ENCODE measurements around the gene SYTL1.
A peak's percentile ranks its signal among the peaks of the same experiment; 100 is the strongest.

Gene SYTL1

DNA sequence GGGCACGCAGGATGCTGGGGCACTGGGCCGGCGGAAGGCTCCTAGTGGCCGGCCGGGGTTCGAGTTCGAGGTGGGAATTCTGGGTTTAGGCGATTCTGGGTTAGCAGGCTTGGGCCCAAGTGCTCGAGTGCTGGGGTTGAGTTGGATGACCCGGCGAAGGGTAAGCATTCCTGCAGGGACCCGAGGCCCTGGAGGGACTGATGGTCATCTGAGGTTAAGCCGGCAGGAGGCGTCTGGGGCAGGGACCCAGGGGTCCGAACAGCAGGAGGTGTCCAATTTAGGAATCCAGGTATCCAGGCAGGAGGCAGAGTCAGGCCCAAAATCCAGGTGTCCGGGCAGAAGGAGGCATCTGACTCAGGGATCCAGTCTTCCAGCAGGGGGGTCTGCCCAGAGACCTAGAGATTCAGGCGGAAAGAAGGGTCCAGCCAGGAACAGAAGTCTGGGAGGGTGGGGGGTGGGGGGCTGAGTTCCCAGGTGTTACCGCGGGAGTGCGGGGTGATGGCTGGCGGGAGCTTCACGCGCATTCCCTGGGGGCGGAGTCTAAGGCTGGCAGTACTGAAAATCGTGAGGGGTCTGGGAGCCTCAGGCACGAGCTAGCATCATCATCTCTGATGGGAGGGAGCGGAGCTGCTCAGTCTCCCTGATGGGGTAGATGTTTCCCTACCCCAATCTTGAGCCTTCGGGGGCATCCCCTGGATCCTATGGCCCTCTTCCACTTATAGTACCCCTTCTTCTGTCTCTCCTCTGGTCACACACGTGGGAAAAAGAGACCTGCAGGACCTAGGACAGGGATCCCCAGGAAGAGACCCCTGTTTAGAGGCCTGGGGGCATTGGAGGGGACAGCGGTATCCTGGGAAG lies 51.2 kb downstream of the SYTL1 start:
- Histone ChIP-seq H3K4me3 (ENCODE audit: low read length) (peak overlapping the region; percentile 53), H3K27me3 (ENCODE audit: control insufficient read depth, insufficient read depth, low read length) (no peaks in the 10 kb centered on the region), H3K27ac (ENCODE audit: low read depth, low read length) (no peak overlapping the region), H3K9ac (ENCODE audit: low read length) (no peak overlapping the region), H3K4me1 (ENCODE audit: control insufficient read depth, insufficient read depth, low read length) (peaks cover 8% of the 10 kb centered on the region), H3K36me3 (ENCODE audit: control insufficient read depth, insufficient read depth, low read length) (no peaks in the 10 kb centered on the region)

DNA sequence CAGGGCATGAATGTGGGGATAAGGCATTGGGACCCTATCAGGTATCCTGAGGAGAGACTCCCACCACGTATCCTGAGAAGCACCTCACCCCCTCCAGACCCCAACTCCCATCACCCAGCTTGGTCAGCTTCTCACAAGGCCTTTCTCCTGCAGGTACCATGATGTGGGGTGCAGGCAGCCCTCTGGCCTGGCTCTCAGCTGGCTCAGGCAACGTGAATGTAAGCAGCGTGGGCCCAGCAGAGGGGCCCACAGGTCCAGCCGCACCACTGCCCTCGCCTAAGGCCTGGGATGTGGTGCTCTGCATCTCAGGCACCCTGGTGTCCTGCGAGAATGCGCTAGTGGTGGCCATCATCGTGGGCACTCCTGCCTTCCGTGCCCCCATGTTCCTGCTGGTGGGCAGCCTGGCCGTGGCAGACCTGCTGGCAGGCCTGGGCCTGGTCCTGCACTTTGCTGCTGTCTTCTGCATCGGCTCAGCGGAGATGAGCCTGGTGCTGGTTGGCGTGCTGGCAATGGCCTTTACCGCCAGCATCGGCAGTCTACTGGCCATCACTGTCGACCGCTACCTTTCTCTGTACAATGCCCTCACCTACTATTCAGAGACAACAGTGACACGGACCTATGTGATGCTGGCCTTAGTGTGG lies 51.9 kb downstream of the SYTL1 start:
- Histone ChIP-seq H3K27me3 (ENCODE audit: control insufficient read depth, insufficient read depth, low read length) (no peaks in the 10 kb centered on the region), H3K4me1 (ENCODE audit: control insufficient read depth, insufficient read depth, low read length) (peaks cover 8% of the 10 kb centered on the region), H3K27ac (ENCODE audit: low read depth, low read length) (no peak overlapping the region), H3K36me3 (ENCODE audit: control insufficient read depth, insufficient read depth, low read length) (no peaks in the 10 kb centered on the region), H3K4me3 (ENCODE audit: low read length) (no peak overlapping the region), H3K9ac (ENCODE audit: low read length) (no peak overlapping the region)

DNA sequence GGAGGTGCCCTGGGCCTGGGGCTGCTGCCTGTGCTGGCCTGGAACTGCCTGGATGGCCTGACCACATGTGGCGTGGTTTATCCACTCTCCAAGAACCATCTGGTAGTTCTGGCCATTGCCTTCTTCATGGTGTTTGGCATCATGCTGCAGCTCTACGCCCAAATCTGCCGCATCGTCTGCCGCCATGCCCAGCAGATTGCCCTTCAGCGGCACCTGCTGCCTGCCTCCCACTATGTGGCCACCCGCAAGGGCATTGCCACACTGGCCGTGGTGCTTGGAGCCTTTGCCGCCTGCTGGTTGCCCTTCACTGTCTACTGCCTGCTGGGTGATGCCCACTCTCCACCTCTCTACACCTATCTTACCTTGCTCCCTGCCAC lies 52.4 kb downstream of the SYTL1 start:
- no peaks in the 10 kb centered on the region for H3K36me3 ChIP-seq (ENCODE audit: control insufficient read depth, insufficient read depth, low read length)
- H3K4me3 ChIP-seq (ENCODE audit: low read length) = no peak overlapping the region
- no peaks in the 10 kb centered on the region for H3K27me3 ChIP-seq (ENCODE audit: control insufficient read depth, insufficient read depth, low read length)
- H3K4me1 ChIP-seq (ENCODE audit: control insufficient read depth, insufficient read depth, low read length) = peaks cover 9% of the 10 kb centered on the region
- H3K27ac ChIP-seq (ENCODE audit: low read depth, low read length) = no peak overlapping the region
- no peak overlapping the region for H3K9ac ChIP-seq (ENCODE audit: low read length)

DNA sequence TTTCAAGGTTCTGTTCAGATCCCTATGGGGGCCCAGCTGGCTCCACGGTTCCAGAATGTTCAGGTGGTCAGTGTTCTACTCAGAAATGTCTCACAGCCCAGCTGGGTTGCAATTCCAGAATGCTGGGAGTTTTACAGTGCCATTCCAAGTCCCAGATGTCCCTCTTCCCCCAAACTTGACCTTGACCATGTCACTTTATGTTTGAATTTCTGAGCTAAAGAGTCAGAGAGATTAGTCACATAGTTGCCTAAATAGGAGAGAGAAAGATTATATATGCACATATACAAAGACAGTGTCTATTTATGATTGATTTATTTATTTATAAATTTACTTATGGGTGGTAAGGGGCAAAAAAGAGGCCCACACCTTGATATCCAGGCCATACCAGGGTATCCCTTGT lies 53.1 kb downstream of the SYTL1 start:
- H3K4me1 ChIP-seq (ENCODE audit: control insufficient read depth, insufficient read depth, low read length) = peaks cover 10% of the 10 kb centered on the region
- no peak overlapping the region for H3K9ac ChIP-seq (ENCODE audit: low read length)
- no peaks in the 10 kb centered on the region for H3K36me3 ChIP-seq (ENCODE audit: control insufficient read depth, insufficient read depth, low read length)
- H3K27me3 ChIP-seq (ENCODE audit: control insufficient read depth, insufficient read depth, low read length) = no peaks in the 10 kb centered on the region
- H3K27ac ChIP-seq (ENCODE audit: low read depth, low read length) = no peak overlapping the region
- no peak overlapping the region for H3K4me3 ChIP-seq (ENCODE audit: low read length)

DNA sequence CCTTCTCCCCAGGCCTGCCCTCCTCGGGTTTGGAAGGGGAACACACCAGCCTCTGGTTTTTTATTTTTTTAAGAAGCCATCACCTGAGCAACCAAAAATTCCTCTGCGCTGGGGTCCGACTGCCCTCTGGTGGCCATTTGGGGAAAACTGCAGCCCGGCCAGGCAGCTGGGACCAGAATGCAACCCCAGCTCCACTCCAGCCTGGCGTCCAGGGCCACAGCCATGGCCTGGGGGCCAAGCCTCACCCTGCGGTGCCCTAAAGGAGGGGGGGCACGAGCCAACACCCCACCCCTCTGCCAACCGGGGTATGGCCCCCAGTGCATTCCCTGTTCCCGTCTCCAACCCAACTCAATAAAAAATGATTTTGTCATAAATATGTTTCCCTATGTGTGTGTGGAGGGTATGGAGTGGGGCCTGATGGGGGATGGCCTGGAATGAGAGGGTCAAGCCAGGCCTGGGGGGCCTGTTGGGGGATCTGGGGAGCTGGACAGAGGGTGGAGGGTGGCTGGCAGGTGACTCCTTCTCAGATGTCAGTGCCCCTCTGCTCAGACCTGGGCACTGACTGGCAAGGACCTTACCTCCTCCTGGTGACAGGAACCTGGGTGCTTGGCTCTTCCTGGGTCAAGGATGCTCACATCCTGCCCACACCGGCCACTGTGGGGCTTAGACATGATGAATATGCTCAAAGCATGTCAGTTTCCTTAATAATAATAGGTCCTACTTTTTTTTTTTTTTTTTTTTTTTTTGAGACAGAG lies 53.8 kb downstream of the SYTL1 start:
- H3K9ac ChIP-seq (ENCODE audit: low read length) = no peak overlapping the region
- no peaks in the 10 kb centered on the region for H3K36me3 ChIP-seq (ENCODE audit: control insufficient read depth, insufficient read depth, low read length)
- no peak overlapping the region for H3K27ac ChIP-seq (ENCODE audit: low read depth, low read length)
- H3K4me3 ChIP-seq (ENCODE audit: low read length) = no peak overlapping the region
- H3K27me3 ChIP-seq (ENCODE audit: control insufficient read depth, insufficient read depth, low read length) = no peaks in the 10 kb centered on the region
- H3K4me1 ChIP-seq (ENCODE audit: control insufficient read depth, insufficient read depth, low read length) = peaks cover 10% of the 10 kb centered on the region

DNA sequence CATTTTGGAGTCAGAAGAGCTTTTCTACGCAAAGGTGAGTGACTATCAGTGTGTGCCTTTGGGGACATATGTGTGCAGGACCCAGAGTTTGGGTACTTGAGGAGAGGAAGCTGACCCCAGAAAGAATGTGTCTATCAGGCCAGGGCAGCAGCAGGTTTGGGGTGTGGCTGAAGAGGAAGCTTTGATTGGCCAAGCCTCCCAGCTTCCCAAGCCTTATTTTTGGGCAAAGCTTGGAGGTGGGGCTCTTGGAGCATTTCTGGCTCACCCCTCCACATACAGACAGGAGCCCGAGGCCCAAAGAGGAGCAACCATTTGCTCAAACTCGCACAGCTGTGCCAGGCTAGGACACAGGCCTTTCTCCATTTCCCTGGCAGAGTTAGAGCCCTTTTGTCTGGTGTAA lies 55.3 kb downstream of the SYTL1 start:
- Histone ChIP-seq H3K36me3 (ENCODE audit: control insufficient read depth, insufficient read depth, low read length) (no peaks in the 10 kb centered on the region), H3K9ac (ENCODE audit: low read length) (no peak overlapping the region), H3K27ac (ENCODE audit: low read depth, low read length) (no peak overlapping the region), H3K4me3 (ENCODE audit: low read length) (no peak overlapping the region), H3K27me3 (ENCODE audit: control insufficient read depth, insufficient read depth, low read length) (no peaks in the 10 kb centered on the region), H3K4me1 (ENCODE audit: control insufficient read depth, insufficient read depth, low read length) (peaks cover 3% of the 10 kb centered on the region)

DNA sequence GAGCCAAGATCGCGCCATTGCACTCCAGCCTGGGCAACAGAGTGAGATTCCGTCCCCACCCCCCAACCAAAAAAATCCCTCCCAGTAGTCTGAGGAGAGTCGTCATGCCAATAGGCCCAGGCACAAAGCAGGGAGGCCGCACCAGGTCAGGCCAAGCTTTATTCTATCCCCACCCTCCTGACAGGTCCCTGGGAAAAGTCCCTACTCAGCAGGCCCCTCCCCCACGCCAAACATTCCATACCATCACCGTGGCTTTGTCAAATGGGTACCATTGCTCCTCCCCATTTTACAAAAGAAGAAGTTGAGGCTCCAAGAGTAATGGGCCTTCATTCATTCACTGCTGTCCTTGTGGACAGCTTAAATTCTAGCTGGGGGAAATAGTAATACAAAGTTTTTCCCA lies 55.9 kb downstream of the SYTL1 start:
- Histone ChIP-seq H3K36me3 (ENCODE audit: control insufficient read depth, insufficient read depth, low read length) (no peaks in the 10 kb centered on the region), H3K9ac (ENCODE audit: low read length) (no peak overlapping the region), H3K4me1 (ENCODE audit: control insufficient read depth, insufficient read depth, low read length) (peaks cover 9% of the 10 kb centered on the region), H3K27me3 (ENCODE audit: control insufficient read depth, insufficient read depth, low read length) (no peaks in the 10 kb centered on the region), H3K4me3 (ENCODE audit: low read length) (no peak overlapping the region), H3K27ac (ENCODE audit: low read depth, low read length) (no peak overlapping the region)

DNA sequence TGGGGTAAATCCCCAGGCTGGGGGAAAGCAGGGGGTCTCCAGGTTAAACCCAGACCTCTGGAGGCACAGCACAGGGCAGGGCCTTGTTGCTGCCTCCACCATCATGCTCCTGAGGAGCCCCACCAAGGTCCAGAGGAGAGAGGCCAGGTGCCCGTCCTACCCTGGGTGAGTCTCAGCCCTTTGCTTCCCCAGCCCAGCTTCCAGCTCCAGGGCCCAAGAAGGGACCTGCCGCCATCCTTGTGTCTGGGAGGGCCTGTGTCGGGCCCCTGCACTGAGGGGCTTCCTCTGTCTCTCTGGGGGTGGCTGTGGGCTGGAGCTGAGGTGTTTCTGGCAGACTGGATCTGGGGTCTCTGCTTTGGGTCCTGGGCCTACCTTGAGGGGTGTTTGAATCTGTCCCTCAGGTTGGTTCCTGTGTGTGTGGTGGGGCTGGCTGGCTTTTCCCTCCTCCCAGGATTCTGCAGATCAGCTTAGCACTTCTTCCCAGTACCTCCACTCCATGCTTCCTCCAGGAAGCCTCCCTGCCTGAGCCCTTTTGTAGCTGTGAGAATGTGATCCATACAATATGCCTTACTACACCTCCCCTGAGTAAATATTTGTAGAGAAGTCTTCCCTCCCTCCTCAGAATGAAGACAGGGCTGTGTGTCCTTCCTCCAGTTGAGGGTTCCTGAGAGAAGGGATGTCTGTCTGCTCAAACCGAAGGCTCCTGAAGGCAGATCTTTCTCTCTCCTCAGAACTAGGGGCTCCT lies 56.8 kb downstream of the SYTL1 start:
- Histone ChIP-seq H3K9ac (ENCODE audit: low read length) (no peak overlapping the region), H3K4me3 (ENCODE audit: low read length) (no peak overlapping the region), H3K27me3 (ENCODE audit: control insufficient read depth, insufficient read depth, low read length) (no peaks in the 10 kb centered on the region), H3K27ac (ENCODE audit: low read depth, low read length) (no peak overlapping the region), H3K36me3 (ENCODE audit: control insufficient read depth, insufficient read depth, low read length) (no peaks in the 10 kb centered on the region), H3K4me1 (ENCODE audit: control insufficient read depth, insufficient read depth, low read length) (peaks cover 17% of the 10 kb centered on the region)

DNA sequence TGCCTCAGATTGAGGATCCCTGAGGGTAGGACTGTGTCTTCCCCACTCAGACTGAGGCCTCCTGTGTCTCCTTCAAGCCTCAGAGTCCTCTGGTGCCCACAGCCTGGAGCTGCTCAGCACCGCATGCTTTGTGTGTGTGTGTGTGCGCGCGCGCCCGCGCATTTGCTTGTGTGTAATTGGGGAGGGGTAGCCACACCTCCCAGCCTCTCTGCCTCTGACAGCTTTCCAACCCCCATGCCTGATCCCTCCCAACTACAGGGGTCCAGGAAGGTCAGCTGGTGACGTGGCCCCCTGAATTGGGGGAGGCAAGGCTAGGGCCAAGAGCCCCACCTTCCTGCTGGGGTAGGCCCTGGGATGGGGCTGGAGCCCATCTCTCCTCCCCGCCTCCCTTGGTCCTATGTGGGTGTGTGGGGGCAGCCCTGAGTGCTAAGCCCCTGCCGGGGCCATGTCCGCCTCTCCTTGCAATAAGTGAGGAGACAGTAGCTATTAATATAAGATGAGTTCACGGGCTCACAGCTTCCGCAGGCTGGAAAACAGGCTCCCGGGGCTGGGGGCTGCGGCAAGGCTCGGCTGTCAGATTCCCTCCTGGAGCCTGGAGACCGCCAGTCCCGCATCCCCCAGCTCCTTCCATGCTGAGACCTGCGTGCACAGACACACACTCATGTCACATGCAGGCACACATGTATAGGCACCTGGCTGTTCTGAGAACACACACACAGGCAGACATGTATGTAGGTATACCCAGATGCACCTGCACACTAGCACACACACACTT lies 57.6 kb downstream of the SYTL1 start:
- no peaks in the 10 kb centered on the region for H3K27me3 ChIP-seq (ENCODE audit: control insufficient read depth, insufficient read depth, low read length)
- H3K36me3 ChIP-seq (ENCODE audit: control insufficient read depth, insufficient read depth, low read length) = no peaks in the 10 kb centered on the region
- H3K9ac ChIP-seq (ENCODE audit: low read length) = no peak overlapping the region
- peaks cover 22% of the 10 kb centered on the region for H3K4me1 ChIP-seq (ENCODE audit: control insufficient read depth, insufficient read depth, low read length)
- no peak overlapping the region for H3K27ac ChIP-seq (ENCODE audit: low read depth, low read length)
- H3K4me3 ChIP-seq (ENCODE audit: low read length) = no peak overlapping the region

DNA sequence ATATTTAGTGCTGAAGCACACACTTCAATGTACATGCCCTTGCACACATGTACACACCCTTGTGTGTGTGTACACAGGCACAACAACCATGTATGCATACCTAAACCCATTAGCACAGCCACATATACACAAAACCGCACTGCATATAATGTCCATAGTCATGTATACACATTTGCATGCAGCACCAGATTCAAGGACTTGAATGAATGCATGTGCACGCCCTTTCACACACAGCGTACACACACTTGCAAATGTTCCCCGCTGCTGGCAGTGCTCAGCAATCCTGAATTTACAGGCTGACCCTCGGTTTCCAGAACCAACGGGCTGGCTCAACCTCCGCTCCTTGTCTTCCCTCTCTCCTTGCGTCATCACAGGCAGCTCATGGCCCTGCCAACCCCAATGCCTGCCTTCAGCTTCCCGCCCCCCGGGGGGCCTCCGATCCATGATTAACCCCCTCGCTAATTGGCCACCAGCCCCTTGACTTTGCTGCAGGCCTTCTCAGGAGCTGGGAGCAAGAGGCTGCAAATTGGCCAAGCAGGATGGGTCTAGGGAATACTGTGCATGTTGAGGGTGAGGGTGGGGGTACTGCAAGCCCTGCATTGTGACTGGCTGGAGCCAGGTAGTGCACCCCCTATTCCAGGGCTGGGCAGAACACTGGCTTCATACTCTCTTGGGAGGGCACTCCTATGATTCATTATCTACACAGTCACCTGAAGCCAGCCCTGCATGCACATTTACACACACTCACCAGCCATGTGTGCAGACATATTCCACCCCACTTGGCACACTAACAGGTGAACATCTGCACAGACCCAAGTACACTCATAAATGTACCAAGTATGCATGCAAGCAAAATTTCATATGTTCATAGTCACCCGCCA lies 58.5 kb downstream of the SYTL1 start:
- H3K4me3 ChIP-seq (ENCODE audit: low read length) = no peak overlapping the region
- H3K9ac ChIP-seq (ENCODE audit: low read length) = no peak overlapping the region
- no peaks in the 10 kb centered on the region for H3K36me3 ChIP-seq (ENCODE audit: control insufficient read depth, insufficient read depth, low read length)
- no peak overlapping the region for H3K27ac ChIP-seq (ENCODE audit: low read depth, low read length)
- H3K4me1 ChIP-seq (ENCODE audit: control insufficient read depth, insufficient read depth, low read length) = peaks cover 29% of the 10 kb centered on the region
- no peaks in the 10 kb centered on the region for H3K27me3 ChIP-seq (ENCODE audit: control insufficient read depth, insufficient read depth, low read length)

DNA sequence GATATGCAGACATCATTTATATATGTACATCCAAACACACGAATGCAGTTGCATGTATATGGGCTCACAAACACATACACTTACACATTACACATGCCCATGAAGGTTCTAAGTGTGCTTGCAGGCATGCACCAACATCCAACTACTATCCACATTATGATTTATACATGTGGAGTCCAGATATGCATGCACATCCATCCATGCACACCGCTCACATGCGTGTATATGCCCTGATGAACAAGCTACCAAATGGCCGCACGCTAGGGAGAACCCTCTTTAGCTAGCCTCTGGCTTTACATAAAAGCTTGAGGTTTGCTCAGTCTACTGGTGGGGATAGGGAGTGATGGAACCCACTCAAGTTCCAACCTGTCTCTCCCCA lies 59.1 kb downstream of the SYTL1 start:
- Histone ChIP-seq H3K4me1 (ENCODE audit: control insufficient read depth, insufficient read depth, low read length) (peaks cover 29% of the 10 kb centered on the region), H3K9ac (ENCODE audit: low read length) (no peak overlapping the region), H3K4me3 (ENCODE audit: low read length) (no peak overlapping the region), H3K27me3 (ENCODE audit: control insufficient read depth, insufficient read depth, low read length) (no peaks in the 10 kb centered on the region), H3K36me3 (ENCODE audit: control insufficient read depth, insufficient read depth, low read length) (no peaks in the 10 kb centered on the region), H3K27ac (ENCODE audit: low read depth, low read length) (no peak overlapping the region)
